Ureter (tissue), 1 donor: Measurements from ENCODE around the gene HDC. TPM values are rescaled to one million over a fixed set of nuclear protein-coding genes. Genes with fewer than 3 reads are reported as not detected.

Source experiments
- DNase-seq: peaks from one replicate; pipeline ENCODE4 v3.0.0-alpha.2; 2020; ENCODE audit warnings: low spot score
- total RNA-seq: library from RNA; stranded (reverse); gene quantifications from one replicate; pipeline ENCODE4 v1.2.4, GENCODE V29; 2023
- donor health status: DM: yes; HTN: yes; CAD: no.

HDC gene, protein sequence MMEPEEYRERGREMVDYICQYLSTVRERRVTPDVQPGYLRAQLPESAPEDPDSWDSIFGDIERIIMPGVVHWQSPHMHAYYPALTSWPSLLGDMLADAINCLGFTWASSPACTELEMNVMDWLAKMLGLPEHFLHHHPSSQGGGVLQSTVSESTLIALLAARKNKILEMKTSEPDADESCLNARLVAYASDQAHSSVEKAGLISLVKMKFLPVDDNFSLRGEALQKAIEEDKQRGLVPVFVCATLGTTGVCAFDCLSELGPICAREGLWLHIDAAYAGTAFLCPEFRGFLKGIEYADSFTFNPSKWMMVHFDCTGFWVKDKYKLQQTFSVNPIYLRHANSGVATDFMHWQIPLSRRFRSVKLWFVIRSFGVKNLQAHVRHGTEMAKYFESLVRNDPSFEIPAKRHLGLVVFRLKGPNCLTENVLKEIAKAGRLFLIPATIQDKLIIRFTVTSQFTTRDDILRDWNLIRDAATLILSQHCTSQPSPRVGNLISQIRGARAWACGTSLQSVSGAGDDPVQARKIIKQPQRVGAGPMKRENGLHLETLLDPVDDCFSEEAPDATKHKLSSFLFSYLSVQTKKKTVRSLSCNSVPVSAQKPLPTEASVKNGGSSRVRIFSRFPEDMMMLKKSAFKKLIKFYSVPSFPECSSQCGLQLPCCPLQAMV
- total RNA-seq: 5.6 TPM

DNA sequence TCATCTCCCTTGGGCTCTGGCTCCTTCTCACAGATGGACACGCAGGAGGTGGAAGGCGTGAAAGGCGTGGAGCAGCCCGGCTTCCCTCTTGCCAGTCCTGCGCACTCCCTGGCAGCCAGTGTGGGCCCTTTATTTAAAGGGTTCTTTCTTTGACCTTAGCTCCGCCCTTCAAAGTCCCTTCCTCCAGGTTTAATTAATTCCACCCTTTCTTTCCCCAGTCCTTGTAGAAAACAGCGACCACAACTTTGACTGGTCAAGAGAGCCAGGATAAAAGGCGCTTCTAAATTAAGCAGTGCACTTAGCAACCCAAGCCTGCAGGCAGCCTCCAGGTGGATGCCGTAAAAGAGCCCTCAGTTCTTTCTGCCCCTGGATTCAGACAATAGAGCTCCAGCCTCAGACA is at the start of gene HDC:
Gene HDC, minus strand, starts transcription at position 107 of the 400 bp plus-strand sequence. Its CDS starts 103 bp downstream, at position 4.
- DNase-seq: no peak

DNA sequence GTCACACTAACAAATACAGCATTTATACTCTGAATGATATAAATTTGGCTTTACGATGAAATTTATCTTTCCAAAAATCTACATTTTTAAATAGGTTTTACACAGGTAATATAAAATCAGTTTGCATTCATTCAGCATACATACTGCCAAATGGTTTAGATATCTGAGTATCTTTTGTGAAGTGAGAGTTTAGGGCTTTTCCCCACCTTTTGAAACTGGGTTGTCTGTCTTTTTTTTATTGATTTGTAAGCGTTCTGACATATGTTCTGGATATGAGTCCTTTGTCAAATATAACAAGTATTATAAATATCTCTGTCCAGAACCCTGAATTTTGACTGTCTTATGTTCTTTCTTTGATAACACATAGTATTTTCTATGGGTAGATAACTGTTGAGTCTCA is 47.1 kb upstream of the HDC start:
- DNase-seq: no peak

DNA sequence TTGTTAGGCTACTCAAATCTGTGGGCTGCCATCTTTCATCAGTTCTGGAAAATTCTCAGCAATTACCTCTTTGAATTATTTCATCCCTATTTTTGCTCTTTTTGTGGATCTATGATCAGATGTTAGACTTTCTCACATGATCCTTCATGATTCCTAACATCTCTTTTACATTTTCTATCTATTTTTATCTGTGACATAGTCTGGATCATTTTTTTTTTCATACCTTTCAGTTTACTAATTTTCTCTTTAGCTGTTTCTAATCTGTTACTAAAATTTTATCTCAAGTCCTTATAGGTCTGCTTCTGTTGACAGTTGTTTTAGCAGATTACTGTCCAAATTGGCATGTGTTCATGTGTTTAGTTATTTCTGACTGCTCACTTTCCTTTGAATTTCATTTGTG is 42.3 kb upstream of the HDC start:
- DNase-seq: no peak

DNA sequence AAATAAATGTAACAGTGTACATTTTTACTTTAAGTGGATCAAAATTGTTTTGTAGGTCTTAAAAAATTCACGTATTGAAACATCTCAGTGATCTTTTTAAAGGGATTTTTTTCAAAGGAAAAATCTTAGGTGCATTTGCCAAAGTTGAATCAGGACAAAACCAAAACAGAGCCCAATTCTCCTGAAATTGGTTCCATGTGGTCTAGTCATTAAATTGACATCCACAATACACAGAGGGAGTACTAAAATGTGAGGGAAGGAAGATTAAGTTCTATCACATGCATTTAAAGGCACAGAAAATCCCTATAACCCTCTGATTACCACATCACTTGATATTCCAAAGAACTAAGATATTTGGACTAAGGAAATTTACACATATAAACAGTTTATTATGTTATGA is 39.3 kb upstream of the HDC start:
- no peak for DNase-seq

DNA sequence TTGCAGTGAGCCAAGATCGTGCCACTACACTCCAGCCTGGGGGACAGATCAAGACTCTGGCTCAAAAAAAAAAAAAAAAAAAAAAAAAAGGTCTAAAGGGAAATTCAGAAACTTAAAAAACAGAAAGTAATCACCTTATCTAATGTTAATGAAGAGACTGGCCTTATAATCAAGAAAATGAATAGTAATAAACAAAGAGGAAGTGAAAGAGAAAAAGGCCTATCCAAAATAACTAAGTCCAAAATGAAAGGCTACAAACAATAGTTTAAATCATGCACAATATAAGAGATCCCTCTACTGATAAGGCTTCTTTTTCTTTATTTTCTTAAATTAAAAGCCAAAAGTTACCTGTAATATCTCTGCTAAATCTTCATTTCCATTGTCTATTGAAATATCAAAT is 37.1 kb upstream of the HDC start:
- no peak for DNase-seq

DNA sequence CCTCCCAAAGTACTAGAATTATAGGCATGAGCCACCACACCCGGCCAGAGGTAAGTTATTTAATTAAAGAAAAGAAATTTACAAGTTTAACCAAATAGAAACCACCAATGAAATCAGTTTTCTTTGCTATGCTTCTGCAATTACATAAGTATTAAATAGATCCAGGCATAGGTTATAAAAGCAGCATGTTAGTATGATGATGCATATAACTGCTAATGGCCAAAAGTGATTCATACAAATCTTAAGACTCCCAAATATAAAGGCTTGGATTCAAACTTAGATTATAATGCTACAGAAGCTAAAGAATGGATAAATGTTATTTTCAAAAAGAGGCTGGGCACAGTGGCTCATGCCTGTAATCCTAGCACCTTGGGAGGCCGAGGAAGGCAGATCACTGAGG is 32.8 kb upstream of the HDC start:
- DNase-seq: no peak

DNA sequence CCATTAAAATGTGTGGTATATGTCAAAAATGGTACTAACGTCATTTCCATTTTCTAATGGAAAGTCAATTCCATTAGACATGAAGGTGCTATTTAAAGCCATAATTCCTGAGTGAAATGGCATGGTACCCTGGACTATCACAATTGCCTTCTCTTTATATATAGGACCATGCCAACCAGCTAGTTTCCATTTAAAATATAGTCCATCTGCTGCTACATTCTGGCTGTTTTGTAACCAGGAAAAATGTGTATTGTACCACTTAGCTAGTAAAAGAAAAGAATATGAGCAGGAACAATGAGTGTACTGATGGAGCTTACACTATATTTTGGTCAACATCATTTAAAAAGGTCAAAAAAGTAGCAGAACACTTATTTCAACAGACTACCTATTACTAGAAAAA is 30.4 kb upstream of the HDC start:
- DNase-seq: no peak

DNA sequence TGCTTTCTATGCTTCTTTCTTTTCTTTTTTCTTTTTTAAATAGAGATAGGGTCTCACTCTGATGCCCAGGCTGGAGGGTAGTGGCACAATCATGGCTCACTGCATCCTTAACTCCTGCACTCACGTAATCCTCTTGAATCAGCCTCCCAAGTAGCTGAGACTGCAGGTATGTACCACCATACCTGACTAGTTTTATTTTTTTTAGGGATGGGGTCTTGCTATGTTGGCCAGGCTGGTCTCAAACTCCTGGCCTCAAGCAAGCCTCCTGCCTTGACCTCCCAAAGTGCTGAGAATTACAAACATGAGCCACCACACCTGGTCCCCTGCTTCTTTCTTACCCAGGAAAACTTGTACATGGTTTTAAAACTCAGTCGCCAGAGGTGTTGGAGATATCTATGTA is 24.2 kb upstream of the HDC start:
- no peak for DNase-seq

DNA sequence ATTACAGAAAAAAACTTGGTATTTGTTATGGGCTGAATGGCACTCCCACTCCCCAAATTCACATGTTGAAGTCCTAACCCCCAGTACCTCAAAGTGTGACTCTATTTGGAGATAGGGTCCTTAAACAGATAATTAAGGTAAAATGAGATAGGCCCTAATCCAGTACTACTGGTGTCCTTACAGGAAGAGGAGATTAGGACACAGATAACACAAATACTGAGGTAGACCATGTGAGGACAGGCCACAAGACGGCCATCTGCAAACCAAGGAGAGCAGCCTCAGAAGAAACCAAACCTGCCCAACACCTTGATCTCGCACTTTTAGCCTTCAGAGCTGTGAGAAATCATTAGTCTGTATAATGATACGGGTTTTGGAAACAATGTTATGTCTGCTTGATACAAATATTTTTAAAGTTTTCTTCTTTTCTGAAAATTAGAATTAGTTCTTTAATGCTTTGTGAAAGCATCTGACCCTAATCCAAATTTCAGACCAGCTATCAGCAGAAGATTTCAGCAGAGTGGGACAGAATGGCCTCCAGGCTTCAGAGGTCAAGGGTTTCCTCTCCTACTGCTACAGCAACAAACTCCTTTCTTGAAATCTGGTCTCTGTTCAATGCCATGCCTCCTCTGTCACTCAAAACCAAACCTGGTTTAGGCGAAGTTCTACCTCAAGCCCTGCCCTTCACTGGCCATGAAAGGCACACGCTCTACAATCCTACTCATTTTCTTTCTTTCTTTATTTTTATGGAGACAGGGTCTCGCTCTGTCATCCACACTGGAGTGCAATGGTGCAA is 22.0 kb upstream of the HDC start:
- no peak for DNase-seq

DNA sequence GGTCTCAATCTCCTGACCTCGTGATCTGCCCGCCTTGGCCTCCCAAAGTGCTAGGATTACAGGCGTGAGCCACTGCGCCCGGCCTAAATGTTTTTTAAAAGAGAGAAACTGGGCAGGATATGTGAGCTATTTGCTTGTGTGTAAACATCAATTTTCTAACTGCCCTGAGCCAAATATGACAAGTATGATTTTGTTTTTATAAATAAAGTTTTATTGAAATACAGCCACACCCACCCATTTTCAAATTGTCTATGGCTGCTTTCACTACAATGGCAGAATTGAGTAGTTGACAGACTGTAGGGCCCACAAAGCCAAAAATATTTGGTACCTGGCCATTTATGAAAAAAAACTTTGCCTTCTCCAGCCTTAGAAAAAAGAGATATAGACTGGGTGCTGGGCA is 15.9 kb upstream of the HDC start:
- DNase-seq: no peak

DNA sequence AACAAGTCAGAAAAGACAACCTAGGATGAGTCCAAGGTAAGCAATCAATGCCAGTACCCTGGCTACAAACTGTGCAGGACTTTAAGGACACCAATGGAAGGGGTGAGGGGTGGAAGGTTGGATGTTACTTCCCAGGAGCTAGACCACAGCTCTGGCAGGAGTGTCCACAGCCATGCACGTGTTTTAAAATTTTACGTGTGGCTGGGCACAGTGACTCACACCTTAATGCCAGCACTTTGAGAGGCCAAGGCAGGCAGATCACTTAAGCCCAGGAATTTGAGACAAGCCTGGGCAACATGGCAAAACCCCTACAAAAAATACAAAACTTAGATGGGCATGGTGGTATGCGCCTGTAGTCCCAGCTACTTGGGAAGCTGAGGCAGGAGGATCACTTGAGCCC is 14.7 kb upstream of the HDC start:
- no peak for DNase-seq

DNA sequence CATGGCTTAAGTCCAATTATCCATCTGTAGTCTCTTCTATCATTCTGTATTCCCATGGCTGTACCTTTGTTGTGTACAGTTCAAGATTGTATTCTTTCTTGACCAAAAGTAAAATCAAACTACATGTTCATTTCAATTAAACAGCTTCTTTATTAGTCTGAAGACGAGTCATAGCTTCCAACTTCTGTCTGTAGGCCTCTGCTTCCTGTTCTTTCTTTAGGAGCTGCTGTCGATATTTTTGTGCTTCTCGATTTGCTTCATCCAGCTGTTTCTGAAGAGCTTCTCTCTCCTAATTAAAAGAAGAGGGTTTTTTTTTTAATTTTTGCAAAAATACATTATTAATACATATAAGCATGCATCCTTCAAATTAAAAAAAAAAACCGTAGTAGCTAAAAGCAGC is 13.0 kb upstream of the HDC start:
- DNase-seq: no peak

DNA sequence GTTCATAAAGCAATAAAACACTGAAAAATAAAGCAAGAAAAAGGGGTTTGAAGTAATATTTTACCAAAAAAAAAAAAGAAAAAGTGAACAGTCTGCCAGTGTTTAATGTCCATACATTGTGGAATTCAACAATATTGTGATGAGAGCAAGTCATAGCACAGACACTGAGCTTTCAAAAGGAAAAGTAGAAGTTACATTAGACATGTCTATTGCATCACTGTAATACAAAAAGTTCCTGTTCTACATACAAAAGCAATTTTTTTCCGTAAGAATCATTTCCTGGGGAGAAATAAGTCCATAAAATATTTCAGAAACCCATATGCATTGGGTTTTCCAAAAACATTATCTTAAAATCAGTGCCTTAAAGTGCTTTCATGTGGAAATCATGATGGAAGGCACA is 11.8 kb upstream of the HDC start:
- no peak for DNase-seq

DNA sequence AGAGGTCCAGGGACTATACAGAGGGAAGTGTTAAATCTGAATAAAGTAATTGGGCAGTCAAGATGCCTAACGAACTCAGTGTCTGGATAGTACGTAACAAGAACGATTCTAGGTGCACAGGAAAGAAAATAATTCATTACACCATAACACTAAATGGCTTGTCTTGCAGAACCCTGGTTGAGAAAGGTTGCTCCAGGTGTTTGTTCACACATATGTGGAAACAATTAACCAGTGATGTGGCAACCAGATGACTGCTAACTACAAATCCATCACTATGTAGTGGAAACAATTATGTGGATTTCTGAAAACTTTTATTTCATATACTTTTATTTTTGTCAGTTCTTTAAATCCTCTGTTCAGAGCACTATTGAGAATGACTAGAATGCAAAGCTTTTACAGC is 10.4 kb upstream of the HDC start:
- DNase-seq: no peak

DNA sequence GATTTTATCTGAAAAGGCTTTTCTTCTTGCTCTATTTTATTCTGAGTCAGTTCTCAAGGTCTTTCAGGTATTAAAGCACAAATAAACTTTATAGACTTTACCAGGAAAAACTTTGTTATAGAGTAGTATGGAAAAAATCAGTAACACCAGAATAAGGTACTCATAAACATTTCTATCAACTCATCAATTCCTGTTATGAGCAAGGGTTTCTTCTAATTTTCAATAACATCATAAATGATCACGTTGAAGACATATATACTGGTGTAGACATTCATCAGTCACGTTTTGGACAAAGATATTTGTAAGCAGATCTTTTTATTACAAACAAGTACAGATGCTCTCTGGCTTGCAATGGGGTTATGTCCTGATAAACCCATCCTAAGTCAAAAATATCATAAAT is 9.6 kb upstream of the HDC start:
- no peak for DNase-seq

DNA sequence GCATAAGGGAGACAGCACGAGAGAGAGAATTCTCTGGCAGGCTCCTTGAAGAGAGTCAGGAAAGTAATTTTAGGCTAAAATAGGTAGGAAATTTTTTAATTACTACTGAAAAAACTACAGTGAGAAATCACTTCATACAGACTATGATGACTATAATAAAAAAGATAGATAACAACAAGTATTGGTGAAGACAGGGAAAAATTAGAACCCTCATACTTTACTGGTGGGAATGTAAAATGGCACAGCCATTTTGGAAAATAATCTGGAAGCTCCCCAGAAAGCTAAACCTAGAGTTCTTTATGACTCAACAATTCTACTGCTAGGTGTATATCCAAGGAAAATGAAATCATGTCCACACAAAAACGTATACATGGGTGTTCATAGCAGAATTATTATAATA is 2.1 kb upstream of the HDC start:
- no peak for DNase-seq

DNA sequence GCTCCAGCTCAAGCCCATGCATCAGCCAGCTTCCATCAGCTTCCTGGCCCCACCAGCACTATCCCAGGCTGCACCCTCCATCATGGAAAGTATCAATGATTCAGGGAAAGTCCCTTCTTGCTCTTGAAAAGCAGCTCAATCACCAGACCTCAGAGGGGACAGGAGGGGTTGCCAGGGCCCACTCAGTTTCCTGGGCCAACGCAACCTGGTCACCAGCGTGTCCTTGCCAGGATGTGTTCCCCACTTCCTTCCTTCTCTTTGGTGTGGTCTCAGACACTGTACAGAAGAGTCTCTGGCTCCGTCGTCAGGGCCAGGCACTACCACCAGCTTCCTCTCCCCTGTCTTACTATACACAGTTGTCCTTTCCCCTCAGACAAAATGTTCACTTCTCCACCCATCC is 3.0 kb downstream of the HDC start:
- no peak for DNase-seq

DNA sequence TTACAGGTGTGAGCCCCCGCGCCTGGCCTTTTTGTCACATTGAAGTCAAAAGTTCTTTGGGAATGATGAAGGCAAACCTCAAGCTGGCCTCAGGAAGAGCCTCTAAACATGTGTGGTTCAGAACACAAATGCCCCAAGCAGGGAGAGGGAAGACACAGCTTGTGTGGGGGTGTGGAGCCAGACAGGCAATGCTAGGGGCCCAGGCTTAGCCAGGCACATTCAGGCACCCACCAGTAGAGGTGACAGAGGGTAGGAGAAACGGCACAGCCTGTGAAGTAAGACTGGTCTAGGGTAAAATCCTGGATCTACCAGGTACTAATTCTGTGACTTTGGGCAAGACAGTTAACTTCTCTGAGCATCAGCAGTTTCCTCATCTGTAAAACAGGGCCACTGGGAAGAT is 3.5 kb downstream of the HDC start:
- no peak for DNase-seq

DNA sequence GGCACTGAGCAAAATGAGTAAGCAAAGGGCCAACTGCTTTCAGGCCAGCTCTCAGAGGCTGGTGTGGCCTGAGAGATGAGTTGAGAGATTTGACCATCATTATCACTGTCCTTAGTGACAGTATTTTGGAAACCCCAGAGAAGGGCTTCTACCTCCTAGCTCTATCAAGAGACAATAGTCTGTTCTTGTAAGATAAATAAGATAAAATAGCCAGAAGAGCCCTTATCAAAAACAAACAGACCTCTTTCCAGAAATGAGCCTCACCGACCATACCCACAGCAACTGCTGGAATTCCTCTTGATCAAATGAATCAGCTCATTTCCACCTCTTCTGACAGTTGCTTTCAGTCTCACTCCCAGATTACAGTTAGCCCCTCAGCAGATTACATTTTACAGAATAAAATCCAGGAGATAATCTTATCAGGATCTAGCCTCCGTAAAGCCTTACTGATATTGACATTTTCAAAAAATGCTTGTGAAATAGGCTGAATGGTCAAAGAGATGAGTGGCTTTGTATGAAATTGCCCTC is 4.5 kb downstream of the HDC start:
- DNase-seq: no peak

DNA sequence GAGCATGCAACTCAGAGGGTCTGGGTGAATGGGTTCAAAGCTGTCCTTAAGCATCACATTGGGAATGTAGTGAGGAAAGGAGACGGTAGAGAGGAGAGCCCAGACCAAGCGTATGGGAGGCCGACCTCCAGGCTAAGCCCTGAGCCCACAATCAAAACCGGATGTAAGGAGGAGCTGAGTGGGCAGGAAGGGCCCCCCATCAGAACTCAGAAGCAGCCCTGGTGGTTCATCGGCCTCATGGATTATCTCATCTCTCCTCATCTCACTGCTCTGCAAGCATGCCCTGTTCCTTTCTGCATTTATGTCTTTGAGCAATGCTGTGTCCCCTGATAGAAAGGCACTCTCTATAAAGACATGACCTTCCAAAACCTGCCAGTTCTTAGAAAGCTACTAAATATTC is 6.2 kb downstream of the HDC start:
- no peak for DNase-seq

DNA sequence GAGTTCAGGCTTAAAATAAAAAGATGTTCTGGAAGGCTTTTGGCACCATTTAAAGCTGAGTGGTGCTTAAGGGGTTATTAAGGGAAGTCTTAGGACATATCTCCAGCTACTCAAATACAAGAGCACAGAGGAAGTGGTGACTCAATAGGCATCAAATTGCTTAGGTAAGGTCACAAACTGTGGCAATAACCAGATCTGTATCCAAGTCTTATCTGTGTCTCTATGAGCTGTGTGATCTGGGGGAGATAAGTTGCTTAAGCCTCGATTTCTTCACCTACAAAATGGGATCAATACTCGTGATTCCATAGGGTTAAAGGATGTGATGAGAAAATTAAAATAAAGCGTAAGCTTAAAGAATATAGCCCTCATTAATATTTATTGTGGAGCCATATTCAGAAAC is 7.6 kb downstream of the HDC start:
- no peak for DNase-seq

DNA sequence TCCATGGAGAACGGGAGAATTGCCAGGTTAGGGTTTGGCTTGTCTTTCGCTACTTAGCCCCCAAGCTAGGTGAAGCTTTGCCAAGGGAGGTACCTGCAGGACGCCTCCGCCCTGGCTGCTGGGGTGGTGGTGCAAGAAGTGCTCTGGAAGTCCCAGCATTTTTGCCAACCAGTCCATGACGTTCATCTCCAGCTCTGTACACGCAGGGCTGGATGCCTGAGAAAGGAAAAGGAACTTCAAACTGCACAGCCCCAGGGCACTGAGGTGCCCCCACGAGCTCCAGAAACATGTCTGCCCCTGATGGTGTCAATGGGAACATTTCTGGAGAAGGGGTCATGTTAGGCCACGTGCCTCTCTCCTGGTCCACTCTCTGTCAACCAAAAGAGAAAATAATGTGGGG is 8.2 kb downstream of the HDC start:
- no peak for DNase-seq
